ENCODE data around the gene TGM5.
"Not testable (repeated sequence)": the region's sequence is repeated elsewhere in the genome, so short reads cannot be mapped to it uniquely, and the experiment has no call there.

Gene TGM5

GRCh38 chr15:43266834-43267233 is at the start of gene TGM5:
Gene TGM5 (minus strand): TSS chr15:43266928. CDS start chr15:43266849, 79 bp downstream.
- DNase-seq (ENCODE audit: low read depth) = no peak

GRCh38 chr15:43314171-43314570 is 47.4 kb upstream of the TGM5 start:
- no peak for DNase-seq (ENCODE audit: low read depth)

- DNase-seq (ENCODE audit: low read depth) = no peak
Measured at GRCh38 chr15:43312378-43312777, 45.6 kb upstream of the TGM5 start.

- no peak for DNase-seq (ENCODE audit: low read depth)
Measured at GRCh38 chr15:43302205-43302817, 35.6 kb upstream of the TGM5 start, which contains the start of gene TGM7. Gene TGM7 (minus strand): TSS chr15:43302255.

- no peak for DNase-seq (ENCODE audit: low read depth)
Measured at GRCh38 chr15:43299884-43300283, 33.2 kb upstream of the TGM5 start.

GRCh38 chr15:43299411-43299810 is 32.7 kb upstream of the TGM5 start:
- DNase-seq (ENCODE audit: low read depth) = no peak

GRCh38 chr15:43294091-43294706 is 27.5 kb upstream of the TGM5 start:
- no peak for DNase-seq (ENCODE audit: low read depth)

- no peak for DNase-seq (ENCODE audit: low read depth)
Measured at GRCh38 chr15:43293432-43293831, 26.7 kb upstream of the TGM5 start.

GRCh38 chr15:43292375-43293078 is 25.8 kb upstream of the TGM5 start:
- no peak for DNase-seq (ENCODE audit: low read depth)

- not testable (repeated sequence) for DNase-seq (ENCODE audit: low read depth)
Measured at GRCh38 chr15:43289656-43290055, 22.9 kb upstream of the TGM5 start.

GRCh38 chr15:43287254-43287653 is 20.5 kb upstream of the TGM5 start:
- no peak for DNase-seq (ENCODE audit: low read depth)

- no peak for DNase-seq (ENCODE audit: low read depth)
Measured at GRCh38 chr15:43286074-43286473, 19.3 kb upstream of the TGM5 start.

GRCh38 chr15:43285609-43286037 is 18.9 kb upstream of the TGM5 start:
- DNase-seq (ENCODE audit: low read depth) = peak; percentile 35

- no peak for DNase-seq (ENCODE audit: low read depth)
Measured at GRCh38 chr15:43283526-43283925, 16.8 kb upstream of the TGM5 start.

- no peak for DNase-seq (ENCODE audit: low read depth)
Measured at GRCh38 chr15:43281926-43282602, 15.3 kb upstream of the TGM5 start.

- DNase-seq (ENCODE audit: low read depth) = no peak
Measured at GRCh38 chr15:43280996-43281395, 14.3 kb upstream of the TGM5 start.

- no peak for DNase-seq (ENCODE audit: low read depth)
Measured at GRCh38 chr15:43279496-43279895, 12.8 kb upstream of the TGM5 start.

GRCh38 chr15:43278869-43279268 is 12.1 kb upstream of the TGM5 start:
- no peak for DNase-seq (ENCODE audit: low read depth)

- no peak for DNase-seq (ENCODE audit: low read depth)
Measured at GRCh38 chr15:43277901-43278300, 11.2 kb upstream of the TGM5 start.

- no peak for DNase-seq (ENCODE audit: low read depth)
Measured at GRCh38 chr15:43277231-43277823, 10.6 kb upstream of the TGM5 start.

- DNase-seq (ENCODE audit: low read depth) = no peak
Measured at GRCh38 chr15:43276563-43277200, 10.0 kb upstream of the TGM5 start.
